Smooth muscle cell (in vitro differentiated cells): ENCODE results near the gene NR2C2. TPM values are rescaled to one million over a fixed set of nuclear protein-coding genes. Genes with fewer than 3 reads are reported as not detected.

Source experiments
- DNase-seq: peaks from one replicate; lab custom pipeline; 2025; ENCODE audit not compliant: unreplicated experiment; lab: John Stamatoyannopoulos, UW
- H2AFZ ChIP-seq: fragments of 200-600 bp; sonication (generic); 2 replicates; pipeline ENCODE4 v1.6.0; 2016; ENCODE audit warnings: antibody characterized with exemption, low read depth, mild to moderate bottlenecking
- H3F3A ChIP-seq: fragments of 200-600 bp; sonication (generic); 2 replicates; pipeline ENCODE4 v1.6.0; 2017; ENCODE audit warnings: antibody characterized with exemption, low read depth
- H3K27ac ChIP-seq: fragments of 200-600 bp; sonication (generic); 2 replicates; pipeline ENCODE4 v1.5.1; 2016; ENCODE audit warnings: low read depth, mild to moderate bottlenecking
- H3K27me3 ChIP-seq: fragments of 200-600 bp; sonication (generic); 2 replicates; pipeline ENCODE4 v1.6.1; 2016; ENCODE audit warnings: low read depth, mild to moderate bottlenecking
- H3K36me3 ChIP-seq: fragments of 200-600 bp; sonication (generic); 2 replicates; pipeline ENCODE4 v1.5.1; 2016; ENCODE audit warnings: low read depth
- H3K4me1 ChIP-seq: fragments of 200-600 bp; sonication (generic); 2 replicates; pipeline ENCODE4 v1.5.1; 2016; ENCODE audit warnings: low read depth
- H3K4me2 ChIP-seq: fragments of 200-600 bp; sonication (generic); 2 replicates; pipeline ENCODE4 v1.6.0; 2016; ENCODE audit warnings: mild to moderate bottlenecking
- H3K4me3 ChIP-seq: fragments of 200-600 bp; sonication (generic); 2 replicates; pipeline ENCODE4 v1.5.1; 2016; ENCODE audit warnings: mild to moderate bottlenecking
- H3K79me2 ChIP-seq: fragments of 200-600 bp; sonication (generic); 2 replicates; pipeline ENCODE4 v1.6.0; 2016; ENCODE audit warnings: low read depth, mild to moderate bottlenecking
- H3K9ac ChIP-seq: fragments of 200-600 bp; sonication (generic); 2 replicates; pipeline ENCODE4 v1.6.0; 2016; ENCODE audit warnings: low read depth
- H3K9me3 ChIP-seq: fragments of 200-600 bp; sonication (generic); replicated peaks from 2 replicates; pipeline ENCODE4 v1.5.1; 2016; ENCODE audit warnings: low read depth
- H4K20me1 ChIP-seq: fragments of 200-600 bp; sonication (generic); 2 replicates; pipeline ENCODE4 v1.6.0; 2016; ENCODE audit warnings: low read depth
- CTCF ChIP-seq: fragments of 200-600 bp; sonication (generic); IDR thresholded peaks from 2 replicates; pipeline ENCODE4 v1.5.1; 2017; ENCODE audit warnings: borderline replicate concordance, mild to moderate bottlenecking, antibody characterized with exemption; ENCODE audit not compliant: insufficient read depth, poor library complexity, severe bottlenecking
- WGBS: methylation state at CpG from one replicate; pipeline ENCODE4 v1.1.7; 2016; ENCODE audit warnings: low lambda C conversion rate; 5-methylcytosine and 5-hydroxymethylcytosine counted together
- polyA plus RNA-seq: library from polyadenylated mRNA; unstranded; fragments of >200 nt; fragmentation: Nextera tagmentation; extraction: Ambion mirVana; gene quantifications from 2 replicates; pipeline ENCODE4 v1.2.1, GENCODE V29; 2016
- total RNA-seq: library from RNA; depleted of rRNA; stranded (reverse); fragments of >200 nt; gene quantifications from 2 replicates; pipeline ENCODE4 v1.2.3, GENCODE V29; 2014

NR2C2 gene
- total and polyA plus RNA-seq, 2 experiments from 2014 or later = 11.6 to 28.5 TPM

GRCh38 chr3:15041950-15042349, 94.6 kb downstream of the NR2C2 start:
- H3K27me3 ChIP-seq = no peaks in the 10 kb centered on the region
- WGBS = 95% methylated on average over 3 of the region's 3 CpGs

GRCh38 chr3:15042936-15043335, 95.6 kb downstream of the NR2C2 start:
- H3K27me3 ChIP-seq = no peaks in the 10 kb centered on the region
- peaks cover 4% of the 10 kb centered on the region for H3K36me3 ChIP-seq
- H3K27ac ChIP-seq = peak overlapping the region; percentile 71
- DNase-seq = no peak
- H4K20me1 ChIP-seq = peaks cover 4% of the 10 kb centered on the region
- no peak overlapping the region for H3K4me3 ChIP-seq
- H3K9ac ChIP-seq = no peak overlapping the region
- H3K9me3 ChIP-seq = no peaks in the 10 kb centered on the region
- H3K4me2 ChIP-seq = peak overlapping the region; percentile 53
- H3K79me2 ChIP-seq = no peaks in the 10 kb centered on the region
- H3K4me1 ChIP-seq = peaks cover 10% of the 10 kb centered on the region
- WGBS = 40% methylated on average over 3 of the region's 3 CpGs
- no peak overlapping the region for H2AFZ ChIP-seq
- peaks cover 17% of the 10 kb centered on the region for H3F3A ChIP-seq
- TF ChIP-seq CTCF = no peak

More at GRCh38 chr3:15041950-15042349, 94.6 kb downstream of the NR2C2 start:
- Histone ChIP-seq H3K79me2 (no peaks in the 10 kb centered on the region), H4K20me1 (peaks cover 4% of the 10 kb centered on the region), H3K9me3 (no peaks in the 10 kb centered on the region), H3K27ac (peak overlapping the region; percentile 71), H3K4me3 (no peak overlapping the region), H2AFZ (no peak overlapping the region), H3F3A (peaks cover 20% of the 10 kb centered on the region), H3K9ac (peak overlapping the region; percentile 24), H3K36me3 (peaks cover 4% of the 10 kb centered on the region), H3K4me2 (peak overlapping the region; percentile 53), H3K4me1 (peaks cover 10% of the 10 kb centered on the region)
- TF ChIP-seq CTCF = no peak
- DNase-seq = no peak

GRCh38 chr3:15043408-15044171, 96.2 kb downstream of the NR2C2 start:
- no peak overlapping the region for H2AFZ ChIP-seq
- H3K4me1 ChIP-seq = peaks cover 6% of the 10 kb centered on the region
- H3K27me3 ChIP-seq = no peaks in the 10 kb centered on the region
- no peaks in the 10 kb centered on the region for H3K9me3 ChIP-seq
- peak overlapping the region; percentile 53 for H3K4me2 ChIP-seq
- TF ChIP-seq CTCF = no peak
- H3K9ac ChIP-seq = no peak overlapping the region
- no peak for DNase-seq
- 88% methylated on average over 11 of the region's 11 CpGs for WGBS
- H3K79me2 ChIP-seq = peaks cover 2% of the 10 kb centered on the region
- H3K27ac ChIP-seq = peak overlapping the region; percentile 71
- no peak overlapping the region for H3K4me3 ChIP-seq
- no peaks in the 10 kb centered on the region for H3K36me3 ChIP-seq
- peaks cover 7% of the 10 kb centered on the region for H4K20me1 ChIP-seq
- peaks cover 17% of the 10 kb centered on the region for H3F3A ChIP-seq

DNA sequence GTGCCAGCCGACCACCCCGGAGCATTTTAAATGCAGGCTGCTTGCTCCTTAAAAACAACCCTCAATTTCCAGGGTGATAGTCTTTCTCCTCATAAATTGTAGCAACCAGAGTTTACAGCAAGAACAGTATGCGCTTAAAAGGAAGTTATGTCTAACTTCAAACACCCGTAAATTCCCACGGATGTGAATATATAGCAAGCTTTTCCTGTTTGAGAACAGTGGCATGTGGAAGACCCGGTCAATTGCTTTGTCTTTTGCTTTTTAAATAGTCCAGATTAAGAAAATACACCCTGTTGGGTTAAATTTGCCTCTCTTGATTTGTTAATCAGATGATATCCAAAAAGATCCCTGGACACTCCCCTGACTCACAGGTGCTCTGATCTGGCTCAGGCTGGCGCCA, 96.9 kb downstream of the NR2C2 start:
- H3K4me2 ChIP-seq = no peak overlapping the region
- no peak for DNase-seq
- peaks cover 5% of the 10 kb centered on the region for H3K36me3 ChIP-seq
- peaks cover 7% of the 10 kb centered on the region for H4K20me1 ChIP-seq
- TF ChIP-seq CTCF = no peak
- 71% methylated on average over 7 of the region's 7 CpGs for WGBS
- peaks cover 6% of the 10 kb centered on the region for H3K4me1 ChIP-seq
- H3K9me3 ChIP-seq = no peaks in the 10 kb centered on the region
- H3K4me3 ChIP-seq = no peak overlapping the region
- no peak overlapping the region for H2AFZ ChIP-seq
- H3K27ac ChIP-seq = no peak overlapping the region
- H3K79me2 ChIP-seq = peaks cover 9% of the 10 kb centered on the region
- no peaks in the 10 kb centered on the region for H3K27me3 ChIP-seq
- peaks cover 17% of the 10 kb centered on the region for H3F3A ChIP-seq
- H3K9ac ChIP-seq = no peak overlapping the region
